OCI-M2 (cell line): ENCODE data around the gene LLGL2.
"Not testable (repeated sequence)": the region's sequence is repeated elsewhere in the genome, so short reads cannot be mapped to it uniquely, and the experiment has no call there.

Source experiments
- DNase-seq: peaks from one replicate; lab custom pipeline; 2025; ENCODE audit not compliant: unreplicated experiment; lab: John Stamatoyannopoulos, UW

The LLGL2 gene

DNA sequence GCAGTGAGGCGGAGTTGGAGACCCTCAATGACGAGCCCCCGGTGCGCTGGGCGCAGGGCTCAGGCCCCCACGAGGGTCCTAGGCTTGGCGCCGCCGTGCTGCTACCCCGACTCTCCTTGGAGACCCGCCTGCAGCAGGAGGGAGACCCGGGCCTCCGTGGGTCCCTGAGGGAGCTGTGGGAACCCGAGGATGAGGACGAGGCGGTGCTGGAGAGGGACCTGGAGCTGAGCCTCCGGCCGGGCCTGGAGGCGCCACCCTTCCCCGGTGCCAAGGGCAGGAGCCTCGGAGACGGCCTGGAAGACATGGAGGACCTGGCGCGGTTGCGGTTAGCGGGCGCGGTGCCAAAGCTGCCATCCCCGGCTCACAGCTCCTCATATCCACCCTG is 64.4 kb downstream of the LLGL2 start:
- no peak for DNase-seq

DNA sequence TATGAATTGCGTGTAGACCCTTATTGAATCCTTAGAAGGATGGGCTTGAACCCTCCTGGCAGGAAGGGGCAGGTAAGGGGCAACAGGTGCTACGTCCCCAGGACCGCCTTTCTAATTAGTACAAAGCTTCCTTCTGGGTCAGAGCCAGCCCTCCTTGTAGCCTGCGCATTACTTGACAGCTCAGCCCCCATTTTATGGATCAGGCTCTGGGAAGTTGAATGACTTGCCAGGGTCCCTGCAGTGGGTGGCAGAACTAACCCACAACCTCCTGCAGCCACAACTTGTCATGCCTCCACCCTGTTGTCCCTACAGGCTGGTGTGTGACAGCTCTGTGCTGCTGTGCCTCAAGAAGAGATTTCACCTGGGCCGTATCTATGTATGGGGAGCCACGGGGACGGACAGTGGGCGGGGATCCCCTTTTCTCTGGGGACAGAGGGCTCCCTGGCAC is 64.8 kb downstream of the LLGL2 start:
- DNase-seq = no peak

DNA sequence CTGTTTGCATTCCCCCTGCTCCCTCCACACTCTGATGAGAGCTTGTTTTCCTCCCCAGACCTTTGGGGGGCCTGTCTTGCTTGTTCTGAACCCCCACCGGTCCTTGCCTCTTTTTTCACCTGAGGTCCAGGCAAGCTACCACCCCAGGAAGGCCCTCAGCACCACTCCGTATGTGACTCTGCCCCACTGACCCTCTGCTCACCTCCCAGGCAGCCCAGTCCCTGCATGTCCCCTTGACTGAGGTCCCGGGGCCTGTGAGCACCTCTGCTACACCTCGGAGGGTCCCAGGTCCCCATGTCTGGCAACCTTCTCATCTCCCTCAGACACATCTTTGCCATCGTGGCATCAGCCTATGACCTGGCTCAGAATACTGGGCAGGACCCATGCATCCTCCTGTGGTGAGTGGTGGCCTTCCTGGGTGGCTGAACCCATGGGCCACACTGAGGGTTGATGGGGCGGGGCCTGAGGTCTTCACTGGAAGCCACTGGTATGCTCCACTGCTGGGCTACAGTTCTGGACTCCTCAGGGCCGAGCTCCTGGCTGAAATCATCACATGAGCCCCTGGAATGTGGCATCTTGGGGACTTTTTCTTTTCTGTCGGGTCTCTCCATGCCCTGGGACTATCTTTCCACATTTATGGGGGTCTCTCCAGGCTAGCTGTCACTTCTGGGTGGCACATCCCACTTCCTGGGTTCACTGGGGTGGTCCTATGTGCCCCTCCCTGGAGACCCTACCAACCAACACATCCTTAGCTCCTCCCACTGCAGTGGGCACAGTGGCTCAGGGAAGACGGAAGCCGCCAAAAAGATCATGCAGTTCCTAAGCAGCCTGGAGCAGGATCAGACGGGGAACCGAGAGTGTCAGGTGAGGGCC is 65.6 kb downstream of the LLGL2 start:
- DNase-seq = no peak

DNA sequence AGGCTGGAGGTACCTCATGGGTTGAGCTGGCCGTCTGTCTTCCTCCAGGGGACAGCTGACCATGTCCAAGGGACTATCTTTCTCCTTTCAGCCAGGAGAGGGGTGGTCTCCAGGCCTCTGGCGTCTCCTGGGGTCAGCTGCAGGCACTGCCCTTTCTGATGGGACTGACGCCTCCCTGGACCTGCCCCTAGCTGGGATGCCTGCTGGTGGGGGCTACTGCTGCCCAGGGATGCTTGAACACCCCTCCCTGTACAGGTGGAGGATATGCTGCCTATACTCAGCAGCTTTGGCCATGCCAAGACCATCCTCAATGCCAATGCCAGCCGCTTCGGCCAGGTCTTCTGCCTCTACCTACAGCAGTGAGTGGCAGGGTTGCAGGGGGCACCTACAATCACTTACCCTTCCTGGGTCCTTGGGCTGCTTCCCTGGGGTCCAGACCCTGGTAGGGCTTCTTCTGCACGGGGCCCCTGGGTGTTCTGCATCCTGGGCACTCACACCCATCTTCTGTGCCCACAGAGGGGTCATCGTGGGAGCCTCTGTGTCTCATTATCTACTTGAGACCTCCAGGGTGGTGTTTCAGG is 66.3 kb downstream of the LLGL2 start:
- no peak for DNase-seq

DNA sequence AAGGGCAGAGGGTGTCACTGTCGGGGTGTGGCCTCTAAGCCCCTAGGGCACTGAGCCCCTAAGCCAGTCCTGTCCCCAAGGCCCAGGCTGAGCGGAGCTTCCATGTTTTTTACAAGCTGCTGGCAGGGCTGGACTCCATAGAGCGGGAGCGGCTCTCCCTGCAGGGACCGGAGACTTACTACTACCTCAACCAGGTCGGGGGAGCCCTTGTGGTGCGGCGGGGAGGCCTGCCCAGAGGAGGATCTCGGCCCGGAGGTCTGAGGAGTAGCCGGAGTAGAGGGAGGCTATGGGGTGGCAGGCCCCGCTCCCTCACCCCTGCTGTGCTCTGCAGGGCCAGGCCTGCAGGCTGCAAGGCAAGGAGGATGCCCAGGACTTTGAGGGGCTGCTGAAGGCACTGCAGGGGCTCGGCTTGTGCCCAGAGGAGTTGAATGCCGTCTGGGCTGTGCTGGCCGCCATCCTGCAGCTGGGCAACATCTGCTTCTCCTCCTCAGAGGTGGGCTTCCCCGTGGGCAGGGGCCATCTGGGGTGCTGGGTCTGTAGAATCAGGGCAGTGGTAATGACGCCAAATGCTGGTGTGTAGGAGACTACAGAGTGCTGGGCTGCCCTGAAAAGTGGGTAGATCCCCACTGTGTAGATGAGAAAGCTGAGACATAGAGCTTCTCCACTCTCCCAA is 67.0 kb downstream of the LLGL2 start:
- DNase-seq = no peak

DNA sequence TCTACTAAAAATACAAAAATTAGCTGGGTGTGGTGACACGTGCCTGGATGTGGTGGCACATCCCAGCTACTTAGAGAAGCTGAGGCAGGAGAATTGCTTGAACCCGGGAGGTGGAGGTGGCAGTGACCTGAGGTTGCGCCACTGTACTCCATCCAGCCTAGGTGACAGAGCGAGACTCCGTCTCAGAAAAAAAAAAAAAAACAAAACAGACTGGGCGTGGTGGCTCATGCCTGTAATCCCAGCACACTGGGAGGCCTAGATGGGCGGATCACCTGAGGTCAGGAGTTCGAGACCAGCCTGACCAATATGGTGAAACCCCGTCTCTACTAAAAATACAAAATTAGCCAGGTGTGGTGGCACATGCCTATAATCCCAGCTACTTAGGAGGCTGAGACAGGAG is 67.9 kb downstream of the LLGL2 start:
- not testable (repeated sequence) for DNase-seq

DNA sequence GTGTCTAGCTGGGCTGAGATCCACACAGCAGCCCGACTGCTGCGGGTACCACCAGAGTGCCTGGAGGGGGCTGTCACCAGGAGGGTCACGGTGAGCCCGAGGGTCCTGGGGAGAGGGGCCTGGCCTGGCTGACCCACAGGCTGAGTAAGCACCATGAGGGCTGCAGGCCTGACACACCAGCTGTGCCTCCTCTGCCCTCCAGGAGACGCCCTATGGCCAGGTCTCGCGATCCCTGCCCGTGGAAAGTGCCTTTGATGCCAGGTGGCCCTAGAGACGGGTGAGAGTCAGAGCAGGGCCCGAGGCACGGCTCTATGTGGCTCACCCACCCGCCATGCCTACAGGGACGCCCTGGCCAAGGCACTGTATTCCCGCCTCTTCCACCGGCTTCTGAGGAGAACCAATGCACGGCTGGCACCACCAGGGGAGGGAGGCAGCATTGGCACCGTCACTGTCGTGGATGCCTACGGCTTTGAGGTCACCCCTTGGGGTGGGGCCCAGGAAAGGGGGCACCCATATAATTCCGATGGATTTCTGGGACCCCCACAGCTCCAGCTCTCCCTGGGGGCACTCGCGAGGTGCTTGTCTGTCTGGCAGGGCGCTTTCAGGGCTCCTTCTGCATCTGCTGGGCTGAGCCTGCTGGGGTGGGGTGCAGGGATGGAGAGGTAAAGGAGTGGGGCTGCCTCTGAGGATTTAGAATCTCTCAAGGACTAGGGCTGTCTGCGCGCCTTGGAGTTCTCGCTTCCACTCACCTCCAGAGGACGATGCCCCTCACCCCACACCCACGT is 69.2 kb downstream of the LLGL2 start:
- no peak for DNase-seq

DNA sequence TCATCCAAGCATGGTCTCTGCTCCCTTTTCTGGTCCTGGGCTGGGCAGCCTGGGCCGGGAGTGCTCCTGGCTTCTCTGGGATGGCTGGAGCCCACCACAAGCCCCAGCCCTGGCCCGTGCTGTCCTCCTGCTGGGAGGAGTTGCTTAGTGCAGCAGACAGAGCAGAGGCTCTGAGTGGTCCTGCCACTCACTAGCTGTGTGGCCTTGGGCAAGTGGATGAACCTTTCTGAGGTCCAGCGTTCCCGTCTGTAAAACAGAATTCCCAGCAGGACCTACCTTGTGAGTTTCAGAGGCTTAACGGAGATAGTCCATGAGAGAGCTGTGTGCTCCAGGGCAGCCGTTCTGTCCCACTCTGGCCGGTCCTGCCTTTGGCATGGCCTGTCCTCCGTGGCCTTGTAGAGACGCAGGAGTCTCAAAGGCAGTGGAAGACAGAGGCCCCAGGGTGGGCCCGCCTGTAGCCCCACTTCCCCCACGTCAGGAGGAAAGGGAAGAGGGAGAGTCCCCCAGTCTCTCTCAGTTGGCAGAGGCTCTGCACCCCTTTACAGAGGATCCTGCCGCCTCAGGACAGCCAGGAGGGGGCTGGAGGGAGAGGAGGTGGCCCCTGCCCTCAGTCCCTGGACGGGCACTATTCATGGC is 69.9 kb downstream of the LLGL2 start:
- no peak for DNase-seq

DNA sequence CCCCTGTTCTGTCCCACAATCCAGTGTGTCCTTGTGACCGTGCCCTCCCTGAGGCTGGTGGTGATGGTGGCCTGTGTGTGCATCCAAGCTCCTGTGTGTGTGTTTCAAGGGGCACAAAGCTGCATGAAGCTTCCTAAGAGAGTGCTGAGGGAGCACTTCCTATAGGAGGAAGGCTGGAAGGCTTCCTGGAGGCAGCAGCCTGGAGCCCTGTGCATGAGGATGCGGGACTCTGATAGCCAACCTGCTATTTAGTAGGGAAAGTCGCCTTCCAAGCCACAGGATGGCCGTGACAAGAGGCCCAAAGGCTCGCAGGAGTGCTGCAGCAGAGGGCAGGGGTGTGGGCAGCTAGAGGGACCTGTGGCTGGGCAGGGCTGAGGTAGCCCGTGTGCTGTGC is 70.4 kb downstream of the LLGL2 start:
- no peak for DNase-seq

DNA sequence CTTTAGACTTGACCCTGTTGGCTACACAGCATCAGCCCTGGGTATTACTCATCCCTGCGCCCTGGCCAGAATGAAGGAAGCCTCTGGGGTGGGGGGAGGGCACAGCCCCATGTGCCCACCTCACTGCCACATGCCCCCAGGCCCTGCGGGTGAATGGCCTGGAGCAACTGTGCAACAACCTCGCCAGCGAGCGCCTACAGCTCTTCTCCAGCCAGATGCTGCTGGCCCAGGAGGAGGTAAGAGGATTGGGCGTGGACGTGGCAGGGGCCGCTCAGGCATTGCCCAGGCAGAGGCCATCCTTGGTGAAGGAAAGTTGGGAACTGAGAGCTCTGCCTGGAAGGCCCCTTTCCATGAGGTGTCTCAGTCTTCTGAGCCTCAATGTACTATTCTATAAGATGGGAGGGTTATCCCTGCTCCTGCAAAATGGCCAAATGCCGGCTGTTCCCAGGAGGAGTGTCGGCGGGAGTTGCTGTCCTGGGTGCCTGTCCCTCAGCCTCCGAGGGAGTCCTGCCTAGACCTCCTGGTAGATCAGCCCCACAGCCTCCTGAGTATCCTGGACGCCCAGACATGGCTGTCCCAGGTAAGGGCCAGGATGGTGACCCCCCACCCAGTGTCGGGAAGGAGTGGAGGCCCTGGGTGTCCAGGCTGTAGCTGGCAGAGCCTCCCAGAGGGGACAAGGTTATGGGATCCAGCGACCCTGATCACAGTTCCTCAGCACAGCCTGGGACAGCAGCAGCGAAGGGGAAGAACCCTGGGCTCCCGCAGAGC is 71.0 kb downstream of the LLGL2 start:
- no peak for DNase-seq

DNA sequence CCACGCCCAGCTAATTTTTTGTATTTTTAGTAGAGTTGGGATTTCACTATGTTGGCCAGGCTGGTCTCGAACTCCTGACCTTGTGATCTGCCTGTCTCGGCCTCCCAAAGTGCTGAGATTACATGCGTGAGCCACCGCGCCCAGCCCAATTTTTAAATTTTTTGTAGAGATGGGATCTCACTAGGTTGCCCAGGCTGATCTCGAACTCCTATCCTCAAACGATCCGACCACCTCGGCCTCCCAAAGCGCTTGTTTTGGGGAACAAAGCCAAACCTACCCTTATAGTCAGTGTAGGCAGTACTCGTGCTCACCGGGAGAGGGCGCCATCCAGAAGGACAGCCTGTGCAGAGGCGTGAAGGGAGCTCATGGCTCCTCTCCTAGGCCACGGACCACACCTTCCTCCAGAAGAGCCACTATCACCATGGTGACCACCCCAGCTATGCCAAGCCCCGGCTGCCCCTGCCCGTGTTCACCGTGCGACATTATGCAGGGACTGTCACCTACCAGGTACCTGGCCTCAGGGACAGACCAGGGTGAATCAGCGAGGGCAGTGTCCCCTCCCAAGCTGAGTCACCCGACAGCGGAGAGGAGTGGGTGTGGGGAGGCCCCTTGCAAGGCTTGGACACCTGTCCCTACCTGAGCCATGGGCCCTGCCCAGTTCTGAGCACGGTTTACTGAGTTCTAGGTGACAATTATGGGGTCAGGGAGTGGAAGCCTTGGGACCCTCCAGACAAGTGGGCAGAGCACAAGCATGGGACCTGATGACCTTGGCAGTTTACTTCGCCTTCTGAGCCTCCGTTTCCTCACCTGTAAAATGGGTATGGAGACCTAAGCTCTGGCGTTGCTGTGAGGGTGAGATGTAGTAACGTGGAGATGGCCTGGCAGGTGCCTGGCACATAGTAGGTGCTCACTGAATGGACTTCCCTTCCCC is 75.8 kb downstream of the LLGL2 start:
- DNase-seq = no peak

DNA sequence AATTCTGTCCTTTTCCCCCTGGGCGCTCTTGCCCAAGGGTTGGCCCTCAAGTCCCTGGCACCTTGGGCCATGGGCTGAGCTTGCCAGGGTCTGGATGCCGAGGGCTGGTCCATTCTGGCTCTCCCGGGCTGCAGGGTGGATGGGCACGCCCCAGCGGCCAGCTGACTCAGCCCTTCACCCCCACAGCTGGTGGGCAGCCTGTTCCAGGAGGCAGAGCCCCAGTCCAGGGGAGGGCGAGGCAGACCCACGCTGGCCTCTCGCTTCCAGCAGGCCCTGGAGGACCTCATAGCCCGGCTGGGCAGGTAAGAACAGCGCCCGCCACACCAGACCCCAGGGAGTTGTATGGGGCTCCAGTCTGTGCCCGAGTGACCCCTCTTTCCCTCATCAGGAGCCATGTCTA is 77.1 kb downstream of the LLGL2 start:
- no peak for DNase-seq

DNA sequence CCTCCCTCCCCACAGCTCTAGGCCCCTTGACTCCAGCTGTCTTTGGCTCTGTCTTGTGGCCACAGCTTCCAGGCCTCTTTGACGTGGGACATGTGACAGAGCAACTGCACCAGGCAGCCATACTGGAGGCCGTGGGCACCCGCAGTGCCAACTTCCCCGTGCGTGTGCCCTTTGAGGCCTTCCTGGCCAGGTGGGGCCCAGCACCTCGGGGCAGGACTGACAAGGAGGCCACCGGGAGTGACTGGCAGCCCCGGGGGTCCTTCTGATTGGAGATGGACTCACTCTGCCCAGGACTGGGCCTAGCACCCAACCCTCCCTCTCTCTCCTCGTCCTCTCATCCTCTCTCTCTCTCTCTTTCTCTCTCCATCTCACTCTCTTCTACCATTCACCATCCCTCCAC is 77.6 kb downstream of the LLGL2 start:
- DNase-seq = no peak

DNA sequence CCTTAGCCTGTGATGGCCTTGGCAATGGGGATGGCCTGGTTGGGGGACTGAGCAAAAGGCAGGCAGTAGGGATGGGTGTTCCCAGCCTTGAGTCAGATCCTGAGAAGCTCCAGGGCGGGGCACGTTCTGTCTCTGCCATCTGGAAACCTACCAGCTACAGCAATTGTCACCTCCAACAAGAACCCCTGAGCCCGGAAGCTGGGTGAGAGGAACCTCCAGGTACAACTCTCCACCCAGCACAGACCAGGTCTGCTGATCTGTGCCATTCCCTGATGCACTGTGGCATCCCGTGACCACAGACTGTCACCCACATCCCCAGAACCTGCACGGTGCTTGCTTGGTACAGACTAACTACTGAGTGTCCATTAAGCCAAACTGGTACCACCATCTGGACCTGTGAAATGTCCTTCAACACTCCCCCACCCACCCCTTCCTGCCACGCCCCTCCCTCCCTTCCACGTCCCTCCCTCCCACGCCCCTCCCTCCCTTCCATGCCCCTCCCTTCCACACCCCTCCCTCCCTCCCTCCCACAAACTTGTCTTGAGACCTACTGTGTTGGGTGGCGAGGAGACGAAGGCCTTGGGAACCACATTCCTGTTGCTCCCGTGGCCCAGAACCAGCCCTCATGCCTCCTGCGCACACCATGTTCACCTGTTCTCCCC is 78.7 kb downstream of the LLGL2 start:
- DNase-seq = no peak

DNA sequence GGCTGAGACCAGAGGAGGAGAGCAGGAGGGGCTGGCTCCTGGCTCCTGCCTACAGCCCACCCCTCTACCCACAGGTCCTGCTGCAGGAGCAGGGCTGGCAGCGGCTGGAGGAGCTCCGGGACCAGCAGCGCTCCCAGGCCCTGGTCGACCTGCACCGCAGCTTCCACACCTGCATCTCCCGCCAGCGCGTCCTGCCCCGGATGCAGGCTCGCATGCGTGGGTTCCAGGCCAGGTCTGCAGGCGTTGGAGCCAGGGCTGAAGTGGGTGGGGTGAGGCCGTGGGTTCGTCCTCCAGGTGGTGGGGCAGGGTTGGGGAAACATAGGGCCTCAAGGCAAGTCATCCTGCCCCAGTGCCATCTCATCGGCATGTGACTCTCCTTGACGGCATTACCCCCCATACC is 80.3 kb downstream of the LLGL2 start:
- no peak for DNase-seq

DNA sequence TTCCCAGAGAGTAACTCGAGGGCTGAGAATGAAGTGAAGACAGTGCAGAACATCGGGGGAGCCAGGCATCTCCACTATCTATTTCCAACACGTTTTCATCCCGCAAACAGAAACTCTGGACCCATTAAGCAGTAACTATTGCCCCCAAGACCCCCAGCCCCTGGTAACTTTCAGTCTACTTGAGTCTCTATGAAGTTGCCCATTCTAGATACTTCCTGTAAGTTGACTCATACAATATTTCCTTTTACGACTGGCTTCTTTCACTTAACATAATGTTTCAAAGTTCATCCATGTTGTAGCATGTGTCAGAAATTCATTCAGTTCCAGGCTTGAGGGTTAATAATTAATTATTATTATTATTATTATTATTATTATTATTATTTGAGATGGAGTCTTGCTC is 81.6 kb downstream of the LLGL2 start:
- no peak for DNase-seq

DNA sequence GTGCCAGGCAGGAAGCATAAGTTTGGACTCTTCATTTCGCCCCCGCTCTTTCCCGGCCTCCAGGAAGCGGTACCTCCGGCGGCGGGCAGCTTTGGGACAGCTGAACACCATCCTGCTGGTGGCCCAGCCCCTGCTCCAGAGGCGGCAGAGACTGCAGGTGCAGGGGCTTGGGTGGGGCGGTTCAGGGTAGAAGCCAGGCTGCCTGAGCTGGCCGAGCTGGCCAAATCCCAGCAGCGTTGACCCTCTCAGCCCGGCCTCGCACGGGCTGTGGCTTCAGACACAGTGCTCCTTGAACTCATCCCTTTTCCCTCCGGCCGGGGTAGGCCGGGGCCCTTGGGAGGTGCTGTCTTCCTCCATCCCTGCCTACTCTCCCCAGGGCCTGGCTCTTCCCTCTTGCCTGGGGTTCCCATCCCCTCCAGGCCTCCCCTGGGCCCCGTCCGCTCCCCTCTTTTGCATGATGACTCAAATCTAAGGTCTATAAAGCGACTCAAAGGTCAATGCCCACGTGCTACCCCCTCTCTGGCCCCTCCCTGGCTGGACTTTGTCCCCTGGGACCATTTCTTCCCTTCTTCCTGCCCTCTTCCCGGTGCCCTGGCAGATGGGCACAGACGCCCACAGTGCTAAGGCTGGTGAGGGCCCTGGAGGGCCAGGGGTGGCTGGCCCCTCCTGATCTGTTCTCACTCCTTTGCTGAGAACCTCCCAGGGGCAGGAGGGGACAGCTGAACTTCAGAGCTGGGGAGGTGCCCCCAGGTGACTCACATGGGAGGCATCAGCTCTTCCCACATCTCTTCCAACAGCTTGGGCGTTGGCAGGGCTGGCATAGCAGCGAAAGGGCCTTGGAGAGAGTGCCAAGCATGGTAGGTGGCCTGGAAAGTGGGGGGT is 84.8 kb downstream of the LLGL2 start:
- DNase-seq = no peak
